Measurements from ENCODE around the gene NF2. TPM values are rescaled to one million over a fixed set of nuclear protein-coding genes. Genes with fewer than 3 reads are reported as not detected.

NF2 gene
- total RNA-seq, 1 experiment from 2014 or later = 113 TPM

DNA sequence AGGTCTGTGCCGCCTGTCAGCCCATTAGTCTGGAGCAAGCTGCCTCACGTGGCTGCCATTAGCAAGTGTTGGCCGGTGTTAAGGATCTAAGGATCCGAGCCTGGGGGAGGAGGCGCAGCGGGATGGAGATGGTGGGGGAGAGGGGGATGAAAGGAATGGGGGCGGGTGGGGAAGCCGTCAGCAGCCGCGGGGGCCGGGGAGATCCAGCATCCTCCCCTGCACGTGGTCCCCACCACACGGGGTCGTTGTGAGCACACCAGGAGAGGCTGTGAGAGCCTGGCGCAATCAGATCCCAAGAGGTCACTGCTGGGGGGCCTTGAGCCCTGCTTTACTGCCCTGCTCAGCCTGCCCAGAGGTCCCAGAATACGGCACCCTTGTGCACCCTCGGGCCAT is 123.7 kb downstream of the NF2 start:
- H3K9ac ChIP-seq (ENCODE audit: low read length) = no peak overlapping the region
- peak; percentile 46; the same call in 1 of the 2 replicates for ATAC-seq
- H3F3A ChIP-seq (ENCODE audit: low read length, unreplicated experiment) = no peaks in the 10 kb centered on the region
- no peaks in the 10 kb centered on the region for H4K20me1 ChIP-seq (ENCODE audit: low read length)
- TF ChIP-seq CTCF (conservative IDR thresholded peaks at IDR 0.05; ENCODE audit: low read depth, low read length) (0 out of 2 replicates have a peak, but pooled peaks have one; percentile 27), EZH2 (IDR thresholded peaks at IDR 0.05; ENCODE audit: low read length, unreplicated experiment) (no peak)
- no peak overlapping the region for H3K27ac ChIP-seq (ENCODE audit: low read length)
- CTCF ChIA-PET = no interaction called here
- DNase-seq = no peak
- H3K27me3 ChIP-seq (ENCODE audit: low read length) = no peaks in the 10 kb centered on the region
- H3K9me2 ChIP-seq (replicated peaks; ENCODE audit: low read length) = no peaks in the 10 kb centered on the region
- no peak overlapping the region for H3K4me3 ChIP-seq (ENCODE audit: low read length)
- no peaks in the 10 kb centered on the region for H3K79me2 ChIP-seq (ENCODE audit: low read length)
- POLR2A ChIA-PET (ENCODE audit: unreplicated experiment) = no interaction called here
- H2AFZ ChIP-seq (ENCODE audit: low read length) = no peak overlapping the region
- H3K36me3 ChIP-seq (ENCODE audit: low read depth, low read length) = no peaks in the 10 kb centered on the region
- H3K4me1 ChIP-seq (ENCODE audit: insufficient read depth, low read length) = no peaks in the 10 kb centered on the region
- intact Hi-C loops (cut with micrococcal nuclease) = no loop called here
- H3K4me2 ChIP-seq (ENCODE audit: low read length) = no peak overlapping the region
- no peaks in the 10 kb centered on the region for H3K9me3 ChIP-seq (ENCODE audit: low read length)
- BruUV-seq (replicated peaks) = no TSS peak

DNA sequence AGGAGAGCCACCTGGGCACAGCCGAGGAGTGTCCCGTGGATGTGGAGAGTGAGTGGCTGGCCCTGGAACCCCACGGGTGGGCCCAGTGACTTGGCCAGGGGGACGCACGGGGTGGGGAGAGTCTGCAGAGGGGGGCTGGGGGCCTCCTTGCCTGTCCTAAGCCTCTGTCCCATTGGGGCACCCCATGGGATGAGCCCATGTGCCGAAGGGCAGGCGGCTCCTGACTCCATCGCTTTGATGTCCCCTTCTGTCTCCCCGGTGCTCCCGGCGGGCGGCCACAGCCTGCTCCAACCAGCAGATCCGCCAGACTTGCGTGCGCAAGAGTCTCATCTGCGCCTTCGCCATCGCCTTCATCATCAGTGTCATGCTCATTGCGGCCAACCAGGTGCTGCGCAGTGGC is 125.7 kb downstream of the NF2 start:
- POLR2A ChIA-PET (ENCODE audit: unreplicated experiment) = no interaction called here
- no peaks in the 10 kb centered on the region for H3K4me1 ChIP-seq (ENCODE audit: insufficient read depth, low read length)
- ATAC-seq = no peak
- TF ChIP-seq EZH2phosphoT487 (IDR thresholded peaks at IDR 0.05; ENCODE audit: borderline replicate concordance, low read length) = no peak
- no peak for TF ChIP-seq CTCF (conservative IDR thresholded peaks at IDR 0.05; ENCODE audit: low read depth, low read length)
- TF ChIP-seq EZH2 (IDR thresholded peaks at IDR 0.05; ENCODE audit: low read length, unreplicated experiment) = no peak
- no peaks in the 10 kb centered on the region for H3K9me2 ChIP-seq (replicated peaks; ENCODE audit: low read length)
- BruUV-seq (replicated peaks) = no TSS peak
- H3K27me3 ChIP-seq (ENCODE audit: low read length) = no peaks in the 10 kb centered on the region
- H3K4me3 ChIP-seq (ENCODE audit: low read length) = no peak overlapping the region
- no peak overlapping the region for H3K4me2 ChIP-seq (ENCODE audit: low read length)
- no peak overlapping the region for H3K9ac ChIP-seq (ENCODE audit: low read length)
- intact Hi-C loops (cut with micrococcal nuclease) = no loop called here
- H3F3A ChIP-seq (ENCODE audit: low read length, unreplicated experiment) = no peaks in the 10 kb centered on the region
- no peaks in the 10 kb centered on the region for H3K79me2 ChIP-seq (ENCODE audit: low read length)
- H2AFZ ChIP-seq (ENCODE audit: low read length) = no peak overlapping the region
- CTCF ChIA-PET = no interaction called here
- no peak overlapping the region for H3K27ac ChIP-seq (ENCODE audit: low read length)
- H3K9me3 ChIP-seq (ENCODE audit: low read length) = no peaks in the 10 kb centered on the region
- H3K36me3 ChIP-seq (ENCODE audit: low read depth, low read length) = no peaks in the 10 kb centered on the region
- DNase-seq = no peak
- no peaks in the 10 kb centered on the region for H4K20me1 ChIP-seq (ENCODE audit: low read length)

- TF ChIP-seq EZH2phosphoT487 (IDR thresholded peaks at IDR 0.05; ENCODE audit: borderline replicate concordance, low read length) (no peak), EZH2 (IDR thresholded peaks at IDR 0.05; ENCODE audit: low read length, unreplicated experiment) (no peak), CTCF (conservative IDR thresholded peaks at IDR 0.05; ENCODE audit: low read depth, low read length) (no peak)
- CTCF ChIA-PET = no interaction called here
- H3K27ac ChIP-seq (ENCODE audit: low read length) = no peak overlapping the region
These were observed 127.8 kb downstream of the NF2 start for GRCh38 chr22:29731058-29731850.

More at GRCh38 chr22:29731058-29731850, 127.8 kb downstream of the NF2 start:
- Histone ChIP-seq H3K4me2 (ENCODE audit: low read length) (no peak overlapping the region), H3K36me3 (ENCODE audit: low read depth, low read length) (no peaks in the 10 kb centered on the region), H3K27me3 (ENCODE audit: low read length) (no peaks in the 10 kb centered on the region), H3K9ac (ENCODE audit: low read length) (no peak overlapping the region), H3K4me1 (ENCODE audit: insufficient read depth, low read length) (no peaks in the 10 kb centered on the region), H2AFZ (ENCODE audit: low read length) (no peak overlapping the region), H3K9me3 (ENCODE audit: low read length) (no peaks in the 10 kb centered on the region), H4K20me1 (ENCODE audit: low read length) (no peaks in the 10 kb centered on the region), H3K79me2 (ENCODE audit: low read length) (no peaks in the 10 kb centered on the region), H3F3A (ENCODE audit: low read length, unreplicated experiment) (no peaks in the 10 kb centered on the region), H3K9me2 (replicated peaks; ENCODE audit: low read length) (no peaks in the 10 kb centered on the region), H3K4me3 (ENCODE audit: low read length) (no peak overlapping the region)
- DNase-seq (no peak), ATAC-seq (no peak)
- intact Hi-C loops (cut with micrococcal nuclease) = no loop called here
- POLR2A ChIA-PET (ENCODE audit: unreplicated experiment) = no interaction called here
- no TSS peak for BruUV-seq (replicated peaks)
